Transverse colon (tissue), 4 donors: Measurements from ENCODE around the gene KLRC2. TPM values are rescaled to one million over a fixed set of nuclear protein-coding genes. Genes with fewer than 3 reads are reported as not detected.
"Not testable (repeated sequence)": the region's sequence is repeated elsewhere in the genome, so short reads cannot be mapped to it uniquely, and the experiment has no call there.

Experiments used
- DNase-seq: peaks from one replicate; pipeline ENCODE4 v3.0.0-alpha.2; 2019
- H3K27ac ChIP-seq, 4 donors: fragments of 200-600 bp; sonication (generic); 2 replicates each; pipeline ENCODE4 v1.5.1; 2016 to 2018; ENCODE audit warnings: inconsistent platforms in 4 of 4
- H3K27me3 ChIP-seq: fragments of 200-600 bp; sonication (generic); 2 replicates; pipeline ENCODE4 v1.5.1; 2017; ENCODE audit warnings: inconsistent platforms
- H3K36me3 ChIP-seq, 4 donors: fragments of 200-600 bp; sonication (generic); 2 replicates each; pipeline ENCODE4 v1.5.1; 2017 to 2019; ENCODE audit warnings: inconsistent platforms in 4 of 4
- H3K4me1 ChIP-seq, 4 donors: fragments of 200-600 bp; sonication (generic); 2 replicates each; pipeline ENCODE4 v1.5.1; 2017 to 2020; ENCODE audit warnings: inconsistent platforms in 4 of 4
- H3K4me3 ChIP-seq, 4 donors: fragments of 200-600 bp; sonication (generic); 1 replicate in 1 of 4; 2 replicates in 3 of 4; pipeline versions ENCODE4 v1.5.1 to v1.6.1; 2017 to 2019; ENCODE audit warnings: inconsistent platforms in 4 of 4
- H3K9me3 ChIP-seq, 2 donors: fragments of 200-600 bp; sonication (generic); 2 replicates each; pipeline ENCODE4 v1.5.1; 2017 to 2019; ENCODE audit warnings: inconsistent platforms in 2 of 2
- EP300 ChIP-seq: sonication (generic); formaldehyde crosslinking; IDR thresholded peaks from one replicate; pipeline ENCODE4 v1.6.1; 2017; ENCODE audit warnings: antibody characterized with exemption, low read depth
- POLR2A ChIP-seq: fragments of 450-650 bp; IDR thresholded peaks from one replicate; pipeline ENCODE4 v1.6.1; 2016; ENCODE audit warnings: antibody characterized with exemption, mild to moderate bottlenecking, moderate library complexity
- POLR2AphosphoS5 ChIP-seq, 3 donors: sonication (generic); formaldehyde crosslinking; IDR thresholded peaks; one replicate each; pipeline ENCODE4 v1.6.1; 2016; ENCODE audit warnings: antibody characterized with exemption in 3 of 3
- WGBS, 2 donors: methylation state at CpG; one replicate each; pipeline ENCODE4 v1.1.5; 2018; ENCODE audit warnings: low coverage in 1 of 2; 5-methylcytosine and 5-hydroxymethylcytosine counted together
- in situ Hi-C, 4 donors: fragments of 200-750 bp; cut with MboI; loops; one replicate each; pipeline versions ENCODE4 v1.15.0 to v1.15.1; 2017; ENCODE audit warnings: low sequenced_read_pairs in 3 of 4, low pct_ligation_motif_present in 1 of 4, low pct_unique_long_range_greater_than_20kb in 1 of 4
- intact Hi-C: fragments of 100-400 bp; cut with DNase I; formaldehyde crosslinking; loops from one replicate; pipeline ENCODE4 v1.15.1; 2023; ENCODE audit warnings: low total_unique reads
- total RNA-seq, 4 donors: library from RNA; depleted of rRNA; stranded (reverse); fragments of >200 nt; gene quantifications; one replicate each; pipeline ENCODE4 v1.1.0, GENCODE V29; 2016
- TF ChIP-seq, protein P1 (sequence below), 5 experiments: fragments of 200-600 bp in 3 of 5; fragments of 450-650 bp in 2 of 5; sonication (generic) in 3 of 5; IDR thresholded peaks; 1 replicate in 2 of 5; 2 replicates in 3 of 5; pipeline ENCODE4 v1.5.1; 2016 to 2017; ENCODE audit warnings: antibody characterized with exemption in 5 of 5, inconsistent platforms in 3 of 5, mild to moderate bottlenecking in 2 of 5, moderate library complexity in 1 of 5

KLRC2 gene
- total RNA-seq, 4 donors from 2014 or later, result 0.80 to 6.8 (median 4.0) TPM; not detected in 1

DNA sequence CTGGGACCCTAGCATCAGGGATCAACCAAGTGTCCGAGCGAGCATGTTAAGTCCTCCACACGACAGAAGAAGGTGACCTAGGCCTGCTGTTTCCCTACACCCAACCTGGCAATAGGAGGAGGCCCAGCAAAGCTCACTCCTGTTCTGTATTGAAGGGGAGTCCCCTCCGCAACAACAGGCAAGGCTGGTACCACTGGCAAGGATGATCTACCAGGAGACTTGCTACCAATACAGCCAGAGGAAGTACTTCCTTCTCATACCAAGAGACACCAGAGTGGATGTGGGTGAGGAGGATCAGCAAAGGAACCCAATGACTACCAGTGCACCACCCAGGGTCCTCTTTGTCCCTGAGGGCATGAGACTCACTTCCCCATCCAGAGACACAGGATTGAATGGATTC lies 12.4 kb upstream of the KLRC2 start:
- DNase-seq, result no peak
- WGBS, 2 donors, result 90 to 98% methylated on average over 2 to 4 of the region's 4 CpGs
- in situ Hi-C loops (no loop called here), intact Hi-C loops (no loop called here)
- Histone ChIP-seq H3K27ac (no peak overlapping the region), H3K36me3 (no peaks in the 10 kb centered on the region), H3K9me3 (no peaks in the 10 kb centered on the region), H3K4me3 (no peak overlapping the region), H3K27me3 (no peaks in the 10 kb centered on the region), H3K4me1 (no peaks in the 10 kb centered on the region)
- TF ChIP-seq, protein P1, sequence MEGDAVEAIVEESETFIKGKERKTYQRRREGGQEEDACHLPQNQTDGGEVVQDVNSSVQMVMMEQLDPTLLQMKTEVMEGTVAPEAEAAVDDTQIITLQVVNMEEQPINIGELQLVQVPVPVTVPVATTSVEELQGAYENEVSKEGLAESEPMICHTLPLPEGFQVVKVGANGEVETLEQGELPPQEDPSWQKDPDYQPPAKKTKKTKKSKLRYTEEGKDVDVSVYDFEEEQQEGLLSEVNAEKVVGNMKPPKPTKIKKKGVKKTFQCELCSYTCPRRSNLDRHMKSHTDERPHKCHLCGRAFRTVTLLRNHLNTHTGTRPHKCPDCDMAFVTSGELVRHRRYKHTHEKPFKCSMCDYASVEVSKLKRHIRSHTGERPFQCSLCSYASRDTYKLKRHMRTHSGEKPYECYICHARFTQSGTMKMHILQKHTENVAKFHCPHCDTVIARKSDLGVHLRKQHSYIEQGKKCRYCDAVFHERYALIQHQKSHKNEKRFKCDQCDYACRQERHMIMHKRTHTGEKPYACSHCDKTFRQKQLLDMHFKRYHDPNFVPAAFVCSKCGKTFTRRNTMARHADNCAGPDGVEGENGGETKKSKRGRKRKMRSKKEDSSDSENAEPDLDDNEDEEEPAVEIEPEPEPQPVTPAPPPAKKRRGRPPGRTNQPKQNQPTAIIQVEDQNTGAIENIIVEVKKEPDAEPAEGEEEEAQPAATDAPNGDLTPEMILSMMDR (IDR thresholded peaks at IDR 0.05), result no peak
- no peak for TF ChIP-seq POLR2AphosphoS5 (IDR thresholded peaks at IDR 0.05)
- TF ChIP-seq POLR2A, result no peak
- TF ChIP-seq EP300, result no peak

GRCh38 chr12:10446052-10446451 lies 10.2 kb upstream of the KLRC2 start:
- H3K27ac ChIP-seq, H3K4me3 ChIP-seq, H3K27me3 ChIP-seq, in situ Hi-C loops, intact Hi-C loops, H3K36me3 ChIP-seq, DNase-seq, H3K9me3 ChIP-seq, H3K4me1 ChIP-seq: not testable (repeated sequence)
- 79 to 96% methylated on average over 5 of the region's 5 CpGs for WGBS, 2 donors

- in situ Hi-C loops, DNase-seq, intact Hi-C loops, H3K36me3 ChIP-seq, H3K27ac ChIP-seq, H3K4me3 ChIP-seq, H3K9me3 ChIP-seq, H3K27me3 ChIP-seq, H3K4me1 ChIP-seq: not testable (repeated sequence)
- WGBS, 2 donors, result 92 to 100% methylated on average over 1 to 8 of the region's 8 CpGs
Observed at GRCh38 chr12:10441144-10441543, 5.3 kb upstream of the KLRC2 start.

DNA sequence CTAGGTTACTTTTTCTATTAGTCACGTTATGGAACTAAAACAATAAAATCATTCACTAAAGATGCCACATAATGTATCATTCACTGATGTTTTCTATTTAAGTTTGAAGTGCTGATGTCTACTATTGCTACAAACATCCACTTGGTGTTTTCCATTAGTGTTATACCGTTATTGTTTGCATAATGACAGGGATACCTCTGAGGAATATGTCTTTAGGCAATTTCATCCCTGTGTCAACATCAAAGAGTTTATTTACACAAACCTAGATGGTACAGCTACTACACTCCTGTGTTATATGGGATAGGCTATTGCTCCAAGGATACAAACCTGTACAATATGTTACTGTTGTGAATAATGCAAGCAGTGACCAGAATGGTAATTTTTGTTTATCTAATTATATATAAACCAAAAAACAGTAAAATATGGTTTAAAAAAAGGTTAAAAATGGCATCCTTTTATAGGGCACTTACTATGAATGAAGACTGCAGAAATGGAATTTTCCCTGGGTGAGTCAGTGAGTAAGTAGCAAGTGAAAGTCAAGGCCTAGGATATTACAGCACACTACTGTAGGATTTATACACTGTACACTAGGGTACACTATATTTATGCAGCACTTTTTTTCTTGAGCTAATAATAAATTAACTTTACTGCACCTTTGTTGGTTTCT lies 3.9 kb upstream of the KLRC2 start:
- H3K36me3 ChIP-seq, H3K27ac ChIP-seq, H3K4me3 ChIP-seq, H3K4me1 ChIP-seq, H3K9me3 ChIP-seq, intact Hi-C loops, in situ Hi-C loops, H3K27me3 ChIP-seq, DNase-seq: not testable (repeated sequence)
- WGBS, 2 donors, result 55 to 61% methylated on average over 2 of the region's 2 CpGs

DNA sequence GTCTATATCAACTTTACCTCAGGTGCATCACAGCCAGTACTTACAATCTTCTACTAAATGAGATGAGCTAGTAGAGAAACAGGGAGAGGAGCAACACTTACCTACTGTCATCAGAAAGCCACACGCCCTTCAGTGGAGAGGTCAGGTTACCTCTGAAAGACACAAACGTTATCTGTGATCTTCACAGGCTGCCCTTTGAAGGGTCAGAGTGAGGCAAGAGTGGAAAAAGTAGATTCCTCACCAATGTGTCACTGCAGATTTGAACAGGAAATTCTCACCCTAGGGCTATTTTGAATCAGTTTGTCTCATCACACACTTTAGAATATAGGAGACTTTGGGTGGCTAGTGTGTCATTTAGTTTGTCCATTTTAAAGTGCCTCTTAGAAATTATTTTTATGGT lies 1.8 kb upstream of the KLRC2 start:
- H3K9me3 ChIP-seq, in situ Hi-C loops, H3K27me3 ChIP-seq, DNase-seq, H3K27ac ChIP-seq, H3K4me1 ChIP-seq, H3K4me3 ChIP-seq, H3K36me3 ChIP-seq, intact Hi-C loops: not testable (repeated sequence)
- no CpG with 5 or more reads among the region's 2 CpGs for WGBS, 2 donors

DNA sequence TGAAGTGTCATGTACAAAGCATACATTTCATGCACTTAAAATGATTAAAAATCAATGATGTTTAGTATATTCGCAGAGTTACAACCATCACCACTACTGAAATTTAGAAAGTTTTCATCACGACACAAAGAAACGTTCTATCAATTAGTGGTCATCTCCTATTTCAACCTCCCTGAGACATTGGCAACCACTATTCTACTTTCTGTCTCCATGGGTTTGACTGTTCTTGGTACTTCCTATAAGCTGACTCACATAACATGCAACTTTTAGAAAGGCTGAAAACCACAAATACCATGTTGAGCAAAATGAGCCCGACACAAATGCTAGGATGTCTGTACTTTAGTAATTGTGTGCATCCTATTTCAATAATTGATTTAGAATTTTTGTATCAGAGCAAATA lies 5.2 kb downstream of the KLRC2 start:
- intact Hi-C loops, H3K9me3 ChIP-seq, in situ Hi-C loops, H3K36me3 ChIP-seq, H3K27me3 ChIP-seq, H3K27ac ChIP-seq, H3K4me3 ChIP-seq, DNase-seq, H3K4me1 ChIP-seq: not testable (repeated sequence)
- WGBS, 2 donors, result 79 to 83% methylated on average over 4 of the region's 4 CpGs

DNA sequence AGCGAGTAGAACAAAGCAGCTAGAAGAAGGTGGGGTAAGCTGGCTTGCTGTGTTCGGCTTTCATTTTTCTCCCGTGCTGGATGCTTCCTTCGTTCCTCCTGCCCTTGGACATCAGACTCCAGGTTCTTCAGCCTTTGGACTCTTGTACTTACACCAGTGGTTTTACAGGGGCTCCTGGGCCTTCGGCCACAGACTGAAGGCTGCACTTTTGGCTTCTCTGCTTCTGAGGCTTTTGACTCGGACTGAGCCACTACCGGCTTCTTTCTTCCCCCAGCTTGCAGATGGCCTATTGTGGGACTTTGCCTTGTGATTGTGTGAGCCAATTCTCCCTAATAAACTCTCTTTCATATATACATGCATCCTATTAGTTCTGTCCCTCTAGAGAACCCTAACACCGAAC lies 9.9 kb downstream of the KLRC2 start:
- WGBS, 2 donors, result 82 to 83% methylated on average over 1 to 8 of the region's 8 CpGs
- DNase-seq, in situ Hi-C loops, H3K9me3 ChIP-seq, H3K4me3 ChIP-seq, H3K27me3 ChIP-seq, H3K27ac ChIP-seq, intact Hi-C loops, H3K4me1 ChIP-seq, H3K36me3 ChIP-seq: not testable (repeated sequence)

DNA sequence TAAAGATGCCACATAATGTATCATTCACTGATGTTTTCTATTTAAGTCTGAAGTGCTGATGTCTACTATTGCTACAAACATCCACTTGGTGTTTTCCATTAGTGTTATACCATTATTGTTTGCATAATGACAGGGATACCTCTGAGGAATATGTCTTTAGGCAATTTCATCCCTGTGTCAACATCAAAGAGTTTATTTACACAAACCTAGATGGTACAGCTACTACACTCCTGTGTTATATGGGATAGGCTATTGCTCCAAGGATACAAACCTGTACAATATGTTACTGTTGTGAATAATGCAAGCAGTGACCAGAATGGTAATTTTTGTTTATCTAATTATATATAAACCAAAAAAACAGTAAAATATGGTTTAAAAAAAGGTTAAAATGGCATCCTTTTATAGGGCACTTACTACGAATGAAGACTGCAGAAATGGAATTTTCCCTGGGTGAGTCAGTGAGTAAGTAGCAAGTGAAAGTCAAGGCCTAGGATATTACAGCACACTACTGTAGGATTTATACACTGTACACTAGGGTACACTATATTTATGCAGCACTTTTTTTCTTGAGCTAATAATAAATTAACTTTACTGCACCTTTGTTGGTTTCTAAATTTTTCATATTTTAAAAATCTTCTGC lies 11.4 kb downstream of the KLRC2 start:
- DNase-seq, H3K27me3 ChIP-seq, in situ Hi-C loops, H3K27ac ChIP-seq, H3K4me1 ChIP-seq, H3K9me3 ChIP-seq, H3K4me3 ChIP-seq, H3K36me3 ChIP-seq, intact Hi-C loops: not testable (repeated sequence)
- WGBS, 2 donors, result 50% methylated on average over 1 of the region's 1 CpG; no CpG with 5 or more reads in 1 of the 2 donors

DNA sequence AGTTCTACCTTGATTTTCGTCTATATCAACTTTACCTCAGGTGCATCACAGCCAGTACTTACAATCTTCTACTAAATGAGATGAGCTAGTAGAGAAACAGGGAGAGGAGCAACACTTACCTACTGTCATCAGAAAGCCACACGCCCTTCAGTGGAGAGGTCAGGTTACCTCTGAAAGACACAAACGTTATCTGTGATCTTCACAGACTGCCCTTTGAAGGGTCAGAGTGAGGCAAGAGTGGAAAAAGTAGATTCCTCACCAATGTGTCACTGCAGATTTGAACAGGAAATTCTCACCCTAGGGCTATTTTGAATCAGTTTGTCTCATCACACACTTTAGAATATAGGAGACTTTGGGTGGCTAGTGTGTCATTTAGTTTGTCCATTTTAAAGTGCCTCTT lies 13.7 kb downstream of the KLRC2 start:
- intact Hi-C loops, H3K9me3 ChIP-seq, DNase-seq, H3K4me1 ChIP-seq, H3K4me3 ChIP-seq, in situ Hi-C loops, H3K36me3 ChIP-seq, H3K27ac ChIP-seq, H3K27me3 ChIP-seq: not testable (repeated sequence)
- 54% methylated on average over 2 of the region's 3 CpGs; no CpG with 5 or more reads in 1 of the 2 donors for WGBS, 2 donors

DNA sequence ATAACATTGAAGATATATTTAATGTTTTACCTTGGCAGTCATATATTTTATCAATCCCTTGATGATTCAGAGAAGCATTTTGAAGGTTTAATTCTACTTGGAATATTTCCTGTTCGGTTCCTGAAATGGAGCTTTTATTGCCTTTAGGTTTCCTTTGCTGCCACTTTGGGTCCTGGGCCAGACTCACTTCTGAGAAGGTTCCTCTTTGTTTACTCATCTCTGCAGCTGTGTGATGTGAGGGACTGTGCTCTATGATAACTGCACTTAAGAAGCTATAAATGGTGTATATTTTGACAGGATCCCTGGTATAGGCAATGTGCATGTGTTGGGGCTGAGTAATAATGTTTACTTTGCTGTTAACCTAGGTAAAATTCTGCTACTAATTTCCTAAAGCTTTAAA lies 15.5 kb downstream of the KLRC2 start, which contains the start of gene KLRC3:
Gene KLRC3, minus strand, starts transcription at position 262 of the 400 bp plus-strand sequence. Its CDS starts 45 bp downstream, at position 217.
- intact Hi-C loops, result not testable (repeated sequence)
- WGBS, 2 donors, result 7 to 11% methylated on average over 1 of the region's 1 CpG

More for the DNA sequence above, 15.5 kb downstream of the KLRC2 start, which contains the start of gene KLRC3:
- H3K4me1 ChIP-seq, H3K36me3 ChIP-seq, H3K4me3 ChIP-seq, in situ Hi-C loops, DNase-seq, H3K27ac ChIP-seq, H3K27me3 ChIP-seq, H3K9me3 ChIP-seq: not testable (repeated sequence)
